Kidney epithelial cell (primary cell): Measurements from ENCODE around the gene MRPS34. TPM values are rescaled to one million over a fixed set of nuclear protein-coding genes. Genes with fewer than 3 reads are reported as not detected.

Experiments used
- DNase-seq: peaks from one replicate; pipeline ENCODE4 v3.0.0-alpha.2; 2010; ENCODE audit warnings: low read depth
- H3K27me3 ChIP-seq: 2 replicates; pipeline ENCODE4 v1.6.0; 2011; ENCODE audit warnings: low read length; ENCODE audit not compliant: control insufficient read depth, insufficient read depth
- H3K36me3 ChIP-seq: 2 replicates; pipeline ENCODE4 v1.5.1; 2011; ENCODE audit warnings: low read length; ENCODE audit not compliant: control insufficient read depth, insufficient read depth
- H3K4me3 ChIP-seq: 2 replicates; pipeline ENCODE4 v1.5.1; 2011; ENCODE audit warnings: low read depth, mild to moderate bottlenecking, control low read depth, low read length
- CTCF ChIP-seq: IDR thresholded peaks from 2 replicates; pipeline ENCODE4 v1.5.1; 2011; ENCODE audit warnings: mild to moderate bottlenecking, moderate library complexity, low read length, control low read depth, inconsistent platforms; ENCODE audit not compliant: insufficient read depth, poor library complexity, severe bottlenecking
- total RNA-seq: library from RNA; depleted of rRNA; stranded (reverse); fragments of >200 nt; gene quantifications from 2 replicates; pipeline ENCODE4 v1.2.3, GENCODE V29; 2015

MRPS34 gene
- total RNA-seq, 1 donor from 2014 or later, result 108 TPM

DNA sequence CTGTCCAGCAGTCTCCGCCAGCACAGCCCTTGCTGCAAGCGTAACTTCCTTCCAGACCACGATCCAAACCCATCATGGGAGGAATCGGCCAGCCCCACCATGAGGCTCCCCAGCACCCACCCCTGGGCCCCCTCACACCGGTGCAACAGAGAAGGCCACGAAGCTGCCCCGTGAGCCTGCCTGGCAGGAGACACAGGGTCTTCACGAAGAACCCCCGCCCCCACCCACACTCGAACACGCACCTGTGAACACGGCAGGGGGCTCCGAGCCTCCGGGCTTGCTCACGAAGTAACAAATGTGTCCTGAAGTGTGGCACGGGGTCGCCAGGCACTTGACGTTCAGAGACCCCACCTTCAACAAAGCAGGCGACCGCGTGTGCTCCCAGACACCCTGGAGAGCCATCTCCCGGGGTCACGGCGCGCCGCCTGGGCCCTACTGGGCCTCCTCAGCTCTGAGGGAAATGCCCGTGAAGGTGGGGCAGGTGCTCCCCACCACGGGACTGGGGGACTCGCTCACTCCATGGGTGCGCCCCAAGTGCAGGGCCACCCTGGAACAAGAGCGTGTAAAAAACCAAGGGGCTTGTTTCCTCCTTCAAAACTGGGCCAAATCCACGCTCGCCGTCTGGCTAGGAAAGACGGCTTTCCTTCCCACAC is 46.1 kb upstream of the MRPS34 start:
- no peak for TF ChIP-seq CTCF
- Histone ChIP-seq H3K4me3 (no peak overlapping the region), H3K27me3 (no peaks in the 10 kb centered on the region), H3K36me3 (peaks cover 1% of the 10 kb centered on the region)
- no peak for DNase-seq

DNA sequence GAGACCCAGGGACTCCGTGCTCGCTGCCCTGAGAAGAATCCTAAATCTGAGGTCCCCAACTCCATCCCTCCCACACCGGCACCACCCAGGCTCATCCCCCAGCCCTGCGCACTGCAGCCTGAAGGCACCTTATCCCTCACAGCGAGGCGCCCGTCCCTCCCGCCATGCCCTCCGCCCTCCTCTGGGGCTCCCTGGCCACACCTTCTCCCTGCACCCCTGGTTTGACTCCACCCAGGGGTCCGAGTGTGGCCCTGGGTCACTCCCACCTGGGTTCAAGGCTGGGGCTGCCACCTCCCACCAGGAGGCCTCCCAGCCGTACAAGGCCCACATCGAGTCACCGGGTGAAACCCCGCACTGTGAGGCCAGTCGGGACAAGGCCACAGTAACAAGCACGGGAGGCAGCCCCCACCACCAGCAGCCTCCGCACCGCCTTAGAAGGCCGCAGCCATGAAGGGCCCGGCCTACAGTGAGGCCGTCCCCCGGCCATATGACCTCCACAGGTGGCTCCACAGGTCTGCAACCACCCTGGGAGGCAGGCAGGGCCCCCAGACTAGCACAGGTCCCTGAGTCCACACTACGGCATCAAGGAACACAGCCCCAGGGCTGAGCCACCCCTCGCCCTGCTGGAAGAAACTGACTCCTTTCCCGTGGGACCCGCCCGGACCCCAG is 45.4 kb upstream of the MRPS34 start:
- TF ChIP-seq CTCF, result no peak
- H3K4me3 ChIP-seq, result no peak overlapping the region
- peaks cover 1% of the 10 kb centered on the region for H3K36me3 ChIP-seq
- H3K27me3 ChIP-seq, result no peaks in the 10 kb centered on the region
- DNase-seq, result no peak

GRCh38 chr16:1817716-1818115 is 44.8 kb upstream of the MRPS34 start:
- H3K4me3 ChIP-seq, result no peak overlapping the region
- no peak for DNase-seq
- no peak for TF ChIP-seq CTCF
- H3K27me3 ChIP-seq, result no peaks in the 10 kb centered on the region
- peaks cover 1% of the 10 kb centered on the region for H3K36me3 ChIP-seq

GRCh38 chr16:1817276-1817589 is 44.3 kb upstream of the MRPS34 start:
- Histone ChIP-seq H3K4me3 (no peak overlapping the region), H3K27me3 (no peaks in the 10 kb centered on the region), H3K36me3 (peaks cover 1% of the 10 kb centered on the region)
- DNase-seq, result no peak
- TF ChIP-seq CTCF, result no peak

GRCh38 chr16:1816396-1817275 is 43.7 kb upstream of the MRPS34 start:
- no peak for TF ChIP-seq CTCF
- no peak for DNase-seq
- no peak overlapping the region for H3K4me3 ChIP-seq
- peaks cover 1% of the 10 kb centered on the region for H3K36me3 ChIP-seq
- H3K27me3 ChIP-seq, result no peaks in the 10 kb centered on the region
